Sigmoid colon (tissue), 4 donors: ENCODE data around the gene SLC9A7.

Experiments
- EP300 ChIP-seq, 4 donors: sonication (generic); formaldehyde crosslinking; IDR thresholded peaks; one replicate each; pipeline ENCODE4 v1.6.1; 2017; ENCODE audit warnings: antibody characterized with exemption in 4 of 4
- POLR2A ChIP-seq, 2 donors: fragments of 450-650 bp; IDR thresholded peaks; one replicate each; pipeline ENCODE4 v1.6.1; 2016; ENCODE audit warnings: antibody characterized with exemption in 2 of 2, mild to moderate bottlenecking in 2 of 2, moderate library complexity in 2 of 2
- POLR2AphosphoS5 ChIP-seq, 4 donors: sonication (generic); formaldehyde crosslinking; IDR thresholded peaks; one replicate each; pipeline ENCODE4 v1.6.1; 2017; ENCODE audit warnings: antibody characterized with exemption in 4 of 4
- TF ChIP-seq, protein P1 (sequence below), 4 experiments: fragments of 450-650 bp in 3 of 4; fragments of 200-600 bp in 1 of 4; IDR thresholded peaks; one replicate each; pipeline ENCODE4 v1.5.1; 2016 to 2019; ENCODE audit warnings: antibody characterized with exemption in 4 of 4, mild to moderate bottlenecking in 3 of 4, moderate library complexity in 2 of 4

DNA sequence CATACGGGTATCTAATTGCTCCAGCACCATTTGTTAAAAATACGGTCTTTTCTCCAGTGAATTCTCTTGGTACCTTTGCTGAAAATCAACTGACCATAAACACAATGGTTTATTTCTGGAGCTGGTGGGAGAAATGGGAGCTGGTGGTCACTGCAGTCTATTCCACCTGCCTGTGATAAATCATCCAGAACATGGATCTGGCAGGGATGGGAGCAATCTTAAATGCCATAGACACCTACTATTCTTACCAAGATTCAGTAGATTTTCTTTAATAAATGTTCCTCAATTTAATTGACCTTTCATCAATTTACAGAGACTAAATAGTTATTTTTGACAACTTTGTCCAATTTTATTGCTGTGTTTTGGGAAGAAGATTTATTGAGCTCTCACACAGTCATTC, 68.1 kb downstream of the SLC9A7 start:
- TF ChIP-seq POLR2A (IDR thresholded peaks at IDR 0.05) (no peak), EP300 (IDR thresholded peaks at IDR 0.05) (no peak), POLR2AphosphoS5 (IDR thresholded peaks at IDR 0.05) (no peak)
- TF ChIP-seq, protein P1, sequence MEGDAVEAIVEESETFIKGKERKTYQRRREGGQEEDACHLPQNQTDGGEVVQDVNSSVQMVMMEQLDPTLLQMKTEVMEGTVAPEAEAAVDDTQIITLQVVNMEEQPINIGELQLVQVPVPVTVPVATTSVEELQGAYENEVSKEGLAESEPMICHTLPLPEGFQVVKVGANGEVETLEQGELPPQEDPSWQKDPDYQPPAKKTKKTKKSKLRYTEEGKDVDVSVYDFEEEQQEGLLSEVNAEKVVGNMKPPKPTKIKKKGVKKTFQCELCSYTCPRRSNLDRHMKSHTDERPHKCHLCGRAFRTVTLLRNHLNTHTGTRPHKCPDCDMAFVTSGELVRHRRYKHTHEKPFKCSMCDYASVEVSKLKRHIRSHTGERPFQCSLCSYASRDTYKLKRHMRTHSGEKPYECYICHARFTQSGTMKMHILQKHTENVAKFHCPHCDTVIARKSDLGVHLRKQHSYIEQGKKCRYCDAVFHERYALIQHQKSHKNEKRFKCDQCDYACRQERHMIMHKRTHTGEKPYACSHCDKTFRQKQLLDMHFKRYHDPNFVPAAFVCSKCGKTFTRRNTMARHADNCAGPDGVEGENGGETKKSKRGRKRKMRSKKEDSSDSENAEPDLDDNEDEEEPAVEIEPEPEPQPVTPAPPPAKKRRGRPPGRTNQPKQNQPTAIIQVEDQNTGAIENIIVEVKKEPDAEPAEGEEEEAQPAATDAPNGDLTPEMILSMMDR (IDR thresholded peaks at IDR 0.05), result no peak
